Parathyroid adenoma (tissue), 2 donors: ENCODE results near the gene SLC25A13.

Experiments used
- H2AFZ ChIP-seq: fragments of 300-600 bp; sonication (generic); one replicate; pipeline ENCODE4 v1.7.0; 2017; ENCODE audit warnings: antibody characterized with exemption, mild to moderate bottlenecking
- H3K27ac ChIP-seq: fragments of 300-600 bp; sonication (generic); one replicate; pipeline ENCODE4 v1.7.0; 2017
- H3K27me3 ChIP-seq: fragments of 300-600 bp; sonication (generic); one replicate; pipeline ENCODE4 v1.7.0; 2017; ENCODE audit warnings: low read length; ENCODE audit not compliant: control insufficient read depth, insufficient read depth
- H3K36me3 ChIP-seq: fragments of 300-600 bp; sonication (generic); one replicate; pipeline ENCODE4 v1.7.0; 2017; ENCODE audit warnings: low read length; ENCODE audit not compliant: control insufficient read depth, insufficient read depth
- H3K4me1 ChIP-seq: fragments of 300-600 bp; sonication (generic); one replicate; pipeline ENCODE4 v1.7.0; 2017; ENCODE audit warnings: control low read depth
- H3K4me2 ChIP-seq: fragments of 300-600 bp; sonication (generic); one replicate; pipeline ENCODE4 v1.7.0; 2017; ENCODE audit warnings: low read length
- H3K4me3 ChIP-seq: fragments of 300-600 bp; sonication (generic); one replicate; pipeline ENCODE4 v1.7.0; 2017; ENCODE audit warnings: low read depth, low read length
- H3K79me2 ChIP-seq: fragments of 300-600 bp; sonication (generic); one replicate; pipeline ENCODE4 v1.7.0; 2017; ENCODE audit warnings: control low read depth
- H3K9ac ChIP-seq: fragments of 300-600 bp; sonication (generic); one replicate; pipeline ENCODE4 v1.7.0; 2017; ENCODE audit warnings: mild to moderate bottlenecking
- H3K9me3 ChIP-seq: fragments of 300-600 bp; sonication (generic); one replicate; pipeline ENCODE4 v1.7.0; 2017; ENCODE audit warnings: low read length; ENCODE audit not compliant: control insufficient read depth
- TF ChIP-seq, protein P1 (sequence below): fragments of 300-600 bp; sonication (generic); IDR thresholded peaks from one replicate; pipeline ENCODE4 v1.7.0; 2017; ENCODE audit warnings: antibody characterized with exemption, mild to moderate bottlenecking
- donor health status: primary hyperparathyroidism.

Gene SLC25A13

DNA sequence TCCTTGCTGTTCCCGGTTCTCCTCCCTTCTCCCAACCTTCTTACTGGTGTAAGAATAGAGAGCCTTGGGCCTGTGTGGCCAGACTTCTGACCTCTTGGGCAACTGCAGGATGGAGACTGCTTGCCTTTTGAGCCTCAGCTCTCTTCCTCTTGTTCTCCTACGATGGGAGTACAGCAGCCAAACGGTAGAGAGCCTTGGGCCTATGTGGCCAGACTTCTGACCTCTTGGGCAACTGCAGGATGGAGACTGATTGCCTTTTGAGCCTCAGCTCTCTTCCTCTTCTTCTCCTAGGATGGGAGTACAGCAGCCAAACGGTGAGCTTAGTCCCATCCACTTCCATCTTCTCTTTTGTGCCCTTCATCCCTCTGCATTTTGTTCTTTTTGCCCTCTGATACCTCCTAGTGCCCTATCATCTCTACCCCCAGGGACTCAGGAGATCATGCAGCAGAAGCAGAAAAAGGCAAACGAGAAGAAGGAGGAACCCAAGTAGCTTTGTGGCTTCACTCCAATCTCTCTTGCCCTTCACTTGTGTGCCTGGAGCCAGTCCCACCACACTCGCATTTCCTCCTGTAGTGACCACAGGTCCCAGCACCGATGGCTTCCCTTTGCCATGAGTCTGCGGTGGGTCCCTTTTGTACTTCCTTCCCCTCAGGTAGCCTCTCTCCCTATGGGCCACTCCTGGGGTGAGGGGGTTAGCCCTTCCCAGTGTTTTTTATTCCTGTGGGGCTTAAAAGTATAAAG is 15.3 kb downstream of the SLC25A13 start:
- H3K4me3 ChIP-seq = no peak overlapping the region
- H3K27me3 ChIP-seq = no peaks in the 10 kb centered on the region
- H3K9ac ChIP-seq = no peak overlapping the region
- H3K9me3 ChIP-seq = no peaks in the 10 kb centered on the region
- H3K79me2 ChIP-seq = peaks cover 54% of the 10 kb centered on the region
- no peak overlapping the region for H3K4me2 ChIP-seq
- no peak overlapping the region for H2AFZ ChIP-seq
- TF ChIP-seq, protein P1, sequence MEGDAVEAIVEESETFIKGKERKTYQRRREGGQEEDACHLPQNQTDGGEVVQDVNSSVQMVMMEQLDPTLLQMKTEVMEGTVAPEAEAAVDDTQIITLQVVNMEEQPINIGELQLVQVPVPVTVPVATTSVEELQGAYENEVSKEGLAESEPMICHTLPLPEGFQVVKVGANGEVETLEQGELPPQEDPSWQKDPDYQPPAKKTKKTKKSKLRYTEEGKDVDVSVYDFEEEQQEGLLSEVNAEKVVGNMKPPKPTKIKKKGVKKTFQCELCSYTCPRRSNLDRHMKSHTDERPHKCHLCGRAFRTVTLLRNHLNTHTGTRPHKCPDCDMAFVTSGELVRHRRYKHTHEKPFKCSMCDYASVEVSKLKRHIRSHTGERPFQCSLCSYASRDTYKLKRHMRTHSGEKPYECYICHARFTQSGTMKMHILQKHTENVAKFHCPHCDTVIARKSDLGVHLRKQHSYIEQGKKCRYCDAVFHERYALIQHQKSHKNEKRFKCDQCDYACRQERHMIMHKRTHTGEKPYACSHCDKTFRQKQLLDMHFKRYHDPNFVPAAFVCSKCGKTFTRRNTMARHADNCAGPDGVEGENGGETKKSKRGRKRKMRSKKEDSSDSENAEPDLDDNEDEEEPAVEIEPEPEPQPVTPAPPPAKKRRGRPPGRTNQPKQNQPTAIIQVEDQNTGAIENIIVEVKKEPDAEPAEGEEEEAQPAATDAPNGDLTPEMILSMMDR = no peak
- no peaks in the 10 kb centered on the region for H3K36me3 ChIP-seq
- no peak overlapping the region for H3K27ac ChIP-seq
- H3K4me1 ChIP-seq = peaks cover 18% of the 10 kb centered on the region

DNA sequence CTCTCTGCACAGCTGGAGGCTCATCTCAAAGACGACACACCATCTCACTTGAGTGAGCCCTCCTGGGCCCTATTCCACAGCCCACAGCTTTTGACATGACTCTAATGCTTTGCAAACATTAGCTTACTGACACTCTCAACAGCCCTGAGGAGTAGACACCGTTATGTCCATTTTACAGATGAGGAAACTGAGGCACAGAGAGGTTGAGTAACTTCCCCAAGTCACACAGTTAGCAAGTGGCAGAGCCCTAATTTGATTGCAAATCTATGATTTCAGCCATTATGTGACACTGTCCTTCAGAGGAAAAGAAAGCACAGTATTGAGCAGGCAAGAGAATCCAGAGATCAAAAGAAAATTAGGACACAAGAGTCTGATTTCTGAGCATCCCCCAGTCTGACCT is 16.0 kb downstream of the SLC25A13 start:
- no peak overlapping the region for H3K27ac ChIP-seq
- no peak overlapping the region for H3K4me3 ChIP-seq
- no peak overlapping the region for H3K9ac ChIP-seq
- H3K36me3 ChIP-seq = no peaks in the 10 kb centered on the region
- peaks cover 18% of the 10 kb centered on the region for H3K4me1 ChIP-seq
- H3K4me2 ChIP-seq = no peak overlapping the region
- TF ChIP-seq, protein P1 = no peak
- peaks cover 54% of the 10 kb centered on the region for H3K79me2 ChIP-seq
- no peak overlapping the region for H2AFZ ChIP-seq
- no peaks in the 10 kb centered on the region for H3K9me3 ChIP-seq
- H3K27me3 ChIP-seq = no peaks in the 10 kb centered on the region

DNA sequence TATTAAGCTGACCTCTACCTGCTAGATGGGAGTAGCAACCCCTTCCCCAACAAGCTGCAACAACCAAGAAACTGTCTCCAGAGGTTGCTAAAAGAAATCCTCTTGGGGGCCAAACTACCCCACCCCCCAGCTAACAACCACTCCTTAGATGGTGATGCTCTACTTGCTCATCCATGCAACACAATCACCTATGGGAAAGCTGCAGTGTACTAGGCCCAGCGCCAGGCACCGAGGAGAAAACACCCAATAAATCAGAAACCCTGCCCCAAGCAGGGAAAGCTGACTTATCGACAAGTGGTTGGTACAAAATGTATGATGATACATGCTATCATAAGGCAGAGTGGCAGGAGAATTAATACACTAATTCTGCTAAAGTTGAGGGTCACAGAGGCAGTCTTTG is 17.3 kb downstream of the SLC25A13 start:
- no peaks in the 10 kb centered on the region for H3K36me3 ChIP-seq
- no peaks in the 10 kb centered on the region for H3K9me3 ChIP-seq
- H2AFZ ChIP-seq = no peak overlapping the region
- H3K4me3 ChIP-seq = no peak overlapping the region
- H3K9ac ChIP-seq = no peak overlapping the region
- H3K27me3 ChIP-seq = no peaks in the 10 kb centered on the region
- TF ChIP-seq, protein P1 = no peak
- H3K27ac ChIP-seq = no peak overlapping the region
- peaks cover 7% of the 10 kb centered on the region for H3K4me1 ChIP-seq
- no peak overlapping the region for H3K4me2 ChIP-seq
- H3K79me2 ChIP-seq = peaks cover 56% of the 10 kb centered on the region

DNA sequence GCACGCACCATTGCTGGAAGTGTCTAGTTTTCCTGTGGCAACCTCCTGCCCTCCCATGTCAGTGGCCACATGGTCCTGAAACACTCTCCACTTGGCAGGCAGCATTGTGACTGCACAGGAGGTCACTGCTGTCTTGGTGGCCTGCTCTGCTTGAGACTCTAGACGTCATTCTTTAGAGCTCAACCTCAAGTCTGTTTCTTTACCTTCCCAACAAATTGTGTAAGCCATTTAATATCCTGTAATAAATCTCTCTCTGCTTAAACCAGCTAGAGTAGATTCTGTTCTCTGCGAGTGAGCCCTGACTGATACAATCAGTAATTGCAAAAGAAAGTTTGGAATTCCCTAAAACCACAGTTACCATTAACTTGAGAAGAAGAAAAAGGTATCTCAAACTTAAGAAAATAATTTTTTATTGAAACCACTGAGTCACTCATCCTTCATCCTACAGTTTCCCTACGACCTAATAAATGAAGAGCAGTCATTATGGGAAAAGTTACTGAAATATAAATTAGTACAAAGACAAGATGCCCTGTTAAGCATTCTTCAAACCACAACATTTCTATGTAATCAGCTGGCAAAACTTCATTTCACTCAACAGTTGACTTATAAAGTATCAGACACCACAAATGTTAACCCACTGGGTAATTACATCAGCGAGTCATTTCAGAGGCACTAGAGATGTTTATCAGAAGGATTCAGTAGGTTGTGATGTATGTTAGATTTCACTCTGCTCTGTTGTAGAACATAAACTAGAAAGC is 18.0 kb downstream of the SLC25A13 start:
- Histone ChIP-seq H3K27ac (no peak overlapping the region), H3K4me1 (peaks cover 6% of the 10 kb centered on the region), H3K9me3 (no peaks in the 10 kb centered on the region), H3K79me2 (peaks cover 56% of the 10 kb centered on the region), H3K36me3 (no peaks in the 10 kb centered on the region), H3K4me3 (no peak overlapping the region), H3K9ac (no peak overlapping the region), H3K27me3 (no peaks in the 10 kb centered on the region), H2AFZ (no peak overlapping the region), H3K4me2 (no peak overlapping the region)
- TF ChIP-seq, protein P1 = no peak
